Stimulated activated CD8-positive, alpha-beta memory T cell treated with anti-CD3 and anti-CD28 coated beads, Interleukin-7, amount 100 ng/mL, for 48 hours (primary cell): ENCODE data around the gene CCS.
A peak's percentile ranks its signal among the peaks of the same experiment; 100 is the strongest.
"Not testable (repeated sequence)": the region's sequence is repeated elsewhere in the genome, so short reads cannot be mapped to it uniquely, and the experiment has no call there.

Experiments
- DNase-seq, 2 donors: peaks; one replicate each; pipeline ENCODE4 v3.0.0-alpha.2; 2020; ENCODE audit warnings: low read depth in 1 of 2; ENCODE audit errors: extremely low read depth in 1 of 2

The CCS gene

DNA sequence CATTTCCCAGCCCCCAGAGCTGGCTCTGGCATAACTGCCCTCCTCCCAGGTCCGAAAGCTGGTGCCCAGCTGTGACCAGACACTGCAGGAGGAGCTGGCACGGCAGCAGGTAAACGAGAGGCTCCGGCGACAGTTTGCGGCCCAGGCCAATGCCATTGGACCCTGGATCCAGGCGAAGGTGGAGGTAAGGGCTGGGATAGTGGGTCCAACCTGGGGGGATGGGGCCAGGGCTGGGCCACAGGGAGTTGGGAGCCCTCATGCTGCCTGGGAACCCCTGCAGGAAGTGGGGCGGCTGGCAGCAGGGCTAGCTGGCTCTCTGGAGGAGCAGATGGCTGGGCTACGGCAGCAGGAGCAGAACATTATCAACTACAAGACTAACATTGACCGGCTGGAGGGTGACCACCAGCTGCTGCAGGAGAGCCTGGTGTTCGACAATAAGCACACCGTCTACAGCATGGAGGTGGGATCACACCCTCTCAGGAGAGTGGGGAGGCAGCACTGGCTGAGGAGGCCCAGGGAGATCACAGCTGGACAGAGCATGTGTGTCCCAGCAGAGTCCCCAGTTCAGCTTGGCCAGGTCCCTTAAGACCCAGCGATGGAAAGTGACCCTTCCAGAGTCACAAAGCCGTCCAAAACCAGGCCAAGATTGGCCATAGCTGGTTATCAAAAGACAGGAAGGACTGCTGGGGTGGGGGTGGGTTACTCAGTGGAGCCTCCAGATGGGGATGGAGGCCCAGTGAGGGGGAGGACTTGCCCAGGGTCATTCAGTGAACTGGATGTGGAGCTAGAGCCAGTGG, 31.6 kb upstream of the CCS start:
- no peak for DNase-seq

DNA sequence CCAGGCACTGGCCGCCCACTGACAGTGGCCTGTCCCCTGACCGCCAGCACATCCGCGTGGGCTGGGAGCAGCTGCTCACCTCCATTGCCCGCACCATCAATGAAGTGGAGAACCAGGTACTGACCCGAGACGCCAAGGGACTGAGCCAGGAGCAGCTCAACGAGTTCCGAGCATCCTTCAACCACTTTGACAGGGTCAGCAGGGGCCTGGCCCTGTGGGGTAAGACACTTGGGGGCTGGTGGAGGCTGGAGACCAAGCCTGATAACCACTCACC, 31.1 kb upstream of the CCS start:
- DNase-seq: no peak

DNA sequence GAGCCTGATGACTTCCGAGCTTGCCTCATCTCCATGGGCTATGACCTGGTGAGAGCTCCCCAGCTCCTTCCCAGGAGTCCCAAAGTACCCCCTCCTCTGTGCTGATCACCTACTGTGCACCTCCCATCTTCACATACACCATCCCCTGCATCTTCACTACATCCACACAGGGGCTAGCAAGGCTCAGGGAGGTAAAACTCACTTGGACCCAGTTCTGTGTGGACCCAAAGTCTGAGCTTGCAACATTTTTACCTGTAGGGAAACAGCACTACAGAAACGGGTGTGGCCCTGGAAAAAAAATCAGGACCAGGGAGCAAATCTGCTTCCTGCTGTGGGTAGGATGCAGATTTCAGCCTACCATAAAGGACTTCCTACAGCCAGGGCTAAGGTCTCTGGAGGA, 30.7 kb upstream of the CCS start:
- no peak for DNase-seq

DNA sequence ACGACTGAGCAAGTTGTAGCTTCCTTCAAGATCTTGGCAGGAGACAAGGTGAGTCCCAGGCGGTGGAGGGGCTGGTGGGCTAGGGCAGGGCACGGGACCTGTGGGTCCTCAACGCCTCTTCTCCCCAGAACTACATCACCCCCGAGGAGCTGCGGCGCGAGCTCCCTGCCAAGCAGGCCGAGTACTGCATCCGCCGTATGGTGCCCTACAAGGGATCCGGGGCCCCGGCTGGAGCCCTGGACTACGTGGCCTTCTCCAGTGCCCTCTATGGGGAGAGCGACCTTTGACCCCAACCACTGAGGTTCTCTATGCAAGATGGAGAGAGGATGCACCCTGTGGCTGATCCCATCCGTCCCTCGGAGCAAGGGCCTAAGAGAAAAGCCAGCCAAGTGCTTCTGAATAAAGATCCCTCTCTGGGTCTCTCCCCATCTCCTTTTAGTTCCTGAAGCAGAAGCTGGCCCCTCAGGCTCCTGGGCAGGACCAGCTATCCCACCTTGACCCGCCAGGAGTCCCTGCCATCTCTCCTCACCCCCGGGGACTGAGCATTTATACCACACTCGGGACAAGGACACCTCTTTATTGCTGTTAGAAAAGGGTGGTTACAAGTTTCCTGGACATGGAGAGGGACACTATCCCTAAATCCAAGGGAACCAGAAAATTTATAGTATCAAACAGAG, 29.9 kb upstream of the CCS start:
- no peak for DNase-seq

DNA sequence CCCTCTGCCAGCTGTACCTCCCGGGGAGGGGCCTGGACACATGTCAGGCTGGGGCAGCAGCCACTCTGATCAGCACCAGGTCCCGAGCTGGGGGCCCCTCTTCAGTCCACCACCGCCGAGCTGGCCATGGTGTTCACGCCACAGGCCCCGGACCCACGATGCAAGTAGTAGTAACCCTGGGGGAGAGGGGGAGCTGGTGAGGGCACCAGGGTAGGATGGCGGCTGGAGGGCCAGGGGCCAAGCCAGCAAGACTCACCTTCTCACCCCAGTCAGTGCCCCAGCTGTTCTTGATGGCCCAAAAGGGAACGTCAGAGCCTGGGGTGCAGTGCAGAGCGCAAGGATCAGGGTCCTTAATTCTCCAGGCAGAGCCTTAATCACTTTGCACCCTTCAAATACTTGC, 29.2 kb upstream of the CCS start:
- DNase-seq: no peak

DNA sequence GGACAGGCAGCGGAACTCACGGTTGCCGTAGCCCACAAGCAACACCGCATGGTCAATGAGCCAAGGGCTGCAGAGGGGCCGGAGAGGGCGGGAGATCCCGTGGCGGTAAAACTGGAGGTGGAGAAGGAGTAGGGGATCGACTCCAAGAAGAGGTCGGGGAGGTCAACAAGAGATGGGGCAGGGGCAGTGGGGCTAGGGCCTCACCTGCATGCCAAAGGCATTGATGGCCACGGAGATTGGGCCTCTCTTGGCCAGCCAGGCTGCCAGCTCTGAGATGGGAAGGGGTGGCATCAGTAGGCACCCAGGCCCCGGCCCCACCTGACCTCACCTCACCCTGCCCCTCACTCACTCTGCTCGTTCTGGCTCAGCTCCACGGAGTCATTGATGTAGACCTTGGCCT, 28.4 kb upstream of the CCS start:
- no peak for DNase-seq

DNA sequence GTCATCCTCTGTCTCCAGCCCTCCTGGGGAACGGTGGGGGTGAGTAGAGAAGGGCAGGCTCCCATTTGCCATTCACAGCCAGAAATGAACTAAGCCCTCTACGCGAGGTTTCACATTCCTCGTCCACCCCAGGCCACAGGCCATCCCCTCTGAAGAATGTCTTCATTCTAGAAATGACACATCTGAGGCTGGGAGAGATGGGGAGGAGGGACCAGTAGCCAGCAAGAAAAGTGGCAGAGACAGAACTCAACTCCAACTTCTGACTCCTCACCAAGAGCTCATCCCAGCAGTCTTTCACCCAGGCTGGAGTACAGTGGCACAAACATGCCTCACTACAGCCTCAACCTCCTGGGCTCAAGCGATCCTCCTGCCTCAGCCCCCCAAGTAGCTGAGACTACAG, 28.0 kb upstream of the CCS start:
- no peak for DNase-seq

DNA sequence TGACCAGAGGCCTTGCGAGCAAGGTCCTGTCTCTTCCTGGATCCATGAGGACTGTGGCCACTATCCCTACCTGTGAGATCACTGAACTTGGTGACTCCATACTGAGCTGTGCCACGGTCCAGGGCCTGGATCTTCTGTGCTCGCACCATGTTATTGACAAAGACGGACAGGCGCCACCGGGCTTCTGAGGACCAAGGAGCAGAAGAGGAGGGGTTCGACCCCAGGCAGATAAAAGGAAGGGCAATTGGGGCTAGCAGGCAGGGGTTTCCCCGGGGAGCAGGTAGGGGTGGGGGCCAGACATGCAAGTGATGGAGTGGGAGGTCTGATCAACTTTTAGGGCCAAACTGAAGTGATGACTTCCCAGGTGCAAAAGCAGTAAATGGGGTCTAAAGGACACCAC, 26.8 kb upstream of the CCS start:
- no peak for DNase-seq

DNA sequence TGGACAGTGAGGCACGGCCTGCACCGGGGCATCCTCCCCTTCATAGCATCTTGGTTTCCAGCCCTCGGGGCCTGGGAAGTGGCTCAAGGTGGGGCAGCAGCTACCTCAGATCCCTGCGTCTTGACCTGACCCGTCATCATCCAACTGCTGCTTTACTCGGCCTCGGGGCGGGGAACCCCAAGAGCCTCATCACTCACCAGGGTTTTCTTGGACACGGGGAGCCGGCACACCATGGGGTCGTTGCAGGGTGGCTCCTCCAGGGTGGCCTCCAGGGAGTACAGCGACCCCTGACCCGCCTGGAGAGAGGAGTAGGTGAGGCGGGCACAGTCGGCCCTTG, 25.2 kb upstream of the CCS start:
- DNase-seq: no peak

DNA sequence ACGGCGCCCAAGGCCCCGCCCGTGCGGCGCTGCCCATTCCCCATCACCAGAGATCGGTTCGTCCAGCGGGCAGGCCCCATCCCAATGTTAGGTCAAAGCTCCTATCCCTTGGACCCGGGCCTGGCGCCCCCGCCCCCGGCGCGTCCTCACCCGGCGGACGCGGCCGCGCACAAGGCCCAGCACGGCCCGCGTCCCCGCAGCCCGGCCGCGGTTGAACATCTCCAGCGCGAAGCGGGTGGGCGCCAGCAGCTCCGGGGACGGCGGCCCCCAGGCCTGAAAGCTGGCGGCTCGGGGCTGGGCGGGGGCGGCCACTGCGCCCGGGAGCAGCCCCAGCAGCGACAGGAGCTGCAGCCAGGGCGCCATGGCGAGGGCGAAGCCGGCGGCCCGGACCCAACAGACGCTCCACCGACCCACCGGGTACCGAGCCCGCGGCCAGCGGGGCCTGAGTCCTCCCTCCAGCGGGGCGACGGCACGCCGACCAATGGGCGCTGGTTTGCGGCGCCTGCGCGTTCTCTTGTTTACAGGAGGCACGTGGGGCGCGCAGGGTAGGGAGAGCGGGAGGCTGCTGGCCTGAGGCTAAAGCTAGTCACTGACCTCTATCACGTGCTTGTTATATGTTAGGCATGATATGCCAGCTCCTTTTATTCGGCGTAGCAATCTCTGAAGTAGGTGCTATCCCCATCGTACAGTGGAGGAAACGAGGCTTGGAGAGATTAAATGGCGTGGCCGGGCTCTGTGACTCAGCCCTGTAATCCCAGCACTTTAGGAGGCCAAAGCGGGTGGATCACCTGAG, 24.7 kb upstream of the CCS start, which contains the start of gene CTSF:
CTSF (minus strand) TSS at position 483 of the 793 bp plus-strand sequence; CDS start at position 363, 120 bp downstream.
- DNase-seq: peak in 1 of 2 donors; percentile 63

DNA sequence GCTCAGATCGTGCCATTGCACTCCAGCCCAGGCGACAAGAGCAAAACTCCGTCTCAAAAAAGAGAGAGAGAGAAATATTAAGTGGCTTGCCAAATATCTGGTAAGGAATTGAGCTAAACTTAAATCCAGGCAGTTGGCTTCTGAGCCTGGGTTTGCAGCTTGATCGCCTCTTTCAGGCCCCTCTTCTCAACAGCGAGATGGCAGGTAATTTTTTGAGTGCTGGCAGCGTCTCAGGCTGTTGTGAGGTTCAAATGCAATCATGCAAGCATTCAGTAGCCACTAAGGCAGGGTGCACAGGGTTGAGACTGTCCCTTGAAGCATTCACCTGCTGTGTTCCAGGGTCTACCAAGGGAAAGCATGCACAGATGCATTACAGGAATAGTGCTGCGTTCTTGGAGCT, 23.9 kb upstream of the CCS start:
- DNase-seq: no peak

DNA sequence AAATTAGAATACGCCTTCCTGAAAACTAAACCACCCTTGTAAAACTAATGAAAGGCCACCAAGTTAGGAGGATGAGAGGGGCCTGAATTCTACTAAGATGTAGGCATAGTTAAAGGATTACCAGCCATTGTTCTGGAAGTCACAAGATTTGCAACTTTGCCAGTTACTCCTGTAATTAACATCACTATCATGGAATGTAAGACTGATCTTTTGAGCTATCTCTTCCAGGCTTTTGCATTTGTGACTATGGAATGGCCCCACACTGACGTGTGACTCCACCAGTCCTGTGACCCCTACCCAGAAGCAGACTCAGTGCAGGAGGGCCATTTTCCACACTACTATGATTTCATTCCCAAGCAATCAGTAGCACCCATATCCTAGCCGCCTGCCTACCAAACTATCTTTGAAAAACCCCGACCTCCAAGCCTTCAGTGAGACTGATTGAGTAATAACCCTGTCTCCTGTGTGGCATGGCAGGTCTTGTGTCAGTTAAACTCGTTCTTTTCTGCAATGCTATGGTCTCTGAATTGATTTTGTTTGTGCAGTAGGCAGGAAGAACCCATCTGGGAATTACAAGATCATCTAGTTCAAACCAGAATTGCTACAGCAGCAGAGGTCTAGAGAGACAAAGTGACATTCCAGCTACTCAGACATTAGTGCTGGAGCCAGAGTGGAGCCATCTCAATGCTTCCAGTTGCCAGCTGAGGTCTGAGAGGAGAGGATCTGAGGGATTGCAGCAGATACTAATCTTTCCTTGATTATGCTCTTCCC, 22.7 kb upstream of the CCS start:
- DNase-seq: no peak

DNA sequence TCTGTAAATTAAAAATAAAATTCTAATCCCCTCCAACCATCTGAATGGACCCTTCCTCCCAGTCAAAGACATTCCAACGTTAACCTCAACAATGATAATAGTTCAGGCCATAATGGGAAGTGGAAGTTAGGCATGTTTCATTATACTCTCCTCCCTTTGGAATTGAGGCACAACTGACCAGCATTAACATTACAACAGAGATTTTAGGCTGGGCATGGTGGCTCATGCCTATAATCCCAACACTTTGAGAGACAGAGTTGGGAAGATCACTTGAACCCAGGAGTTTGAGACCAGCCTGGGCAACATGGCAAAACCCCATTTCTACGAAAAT, 22.2 kb upstream of the CCS start:
- DNase-seq: no peak

DNA sequence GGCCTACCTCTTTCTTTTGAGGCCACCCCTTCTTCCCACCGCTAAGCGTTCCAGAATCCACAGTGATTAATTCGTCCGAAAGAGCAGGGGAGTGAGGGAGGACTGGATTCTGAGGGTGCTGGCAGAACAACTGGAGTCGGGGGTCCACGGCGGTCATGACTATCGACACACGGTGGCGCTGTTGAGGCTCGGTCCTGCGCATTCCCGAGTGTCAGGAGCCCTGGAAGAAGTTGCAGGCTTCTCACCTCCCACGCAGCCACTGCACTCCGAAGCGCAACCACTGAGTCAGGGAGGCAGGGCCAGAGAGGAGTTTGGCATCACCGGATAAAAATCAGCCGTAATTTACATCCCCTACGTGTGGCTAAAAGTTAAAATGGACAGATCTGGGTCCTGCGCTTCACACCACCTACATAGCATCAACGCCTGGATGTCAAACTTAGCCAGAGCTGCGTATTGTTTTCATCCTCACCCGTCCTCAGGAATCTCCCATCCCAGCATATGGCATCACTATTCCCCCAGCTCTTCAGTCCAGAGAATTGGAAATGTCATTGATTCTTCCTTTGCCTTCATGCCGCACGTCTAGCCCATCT, 13.9 kb upstream of the CCS start:
- DNase-seq: peak; percentile 59 to 80

DNA sequence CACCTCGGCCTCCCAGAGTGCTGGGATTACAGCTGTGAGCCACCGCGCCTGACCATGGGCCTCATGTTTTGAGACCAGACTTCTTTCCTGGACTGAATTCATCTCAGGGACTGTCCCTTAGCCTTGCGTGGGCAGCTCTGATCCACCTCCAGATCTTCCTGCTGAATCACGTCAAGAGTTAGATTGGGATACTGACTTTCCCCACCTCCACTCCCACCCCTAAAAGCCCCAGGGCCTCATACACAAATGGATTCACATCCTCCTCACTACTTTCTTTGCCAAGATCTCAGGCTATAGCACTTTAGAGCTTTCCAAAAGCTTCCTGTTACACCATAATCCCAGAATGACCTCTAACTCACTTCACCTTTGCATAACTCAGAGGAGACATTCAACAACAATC, 12.2 kb upstream of the CCS start:
- no peak for DNase-seq

DNA sequence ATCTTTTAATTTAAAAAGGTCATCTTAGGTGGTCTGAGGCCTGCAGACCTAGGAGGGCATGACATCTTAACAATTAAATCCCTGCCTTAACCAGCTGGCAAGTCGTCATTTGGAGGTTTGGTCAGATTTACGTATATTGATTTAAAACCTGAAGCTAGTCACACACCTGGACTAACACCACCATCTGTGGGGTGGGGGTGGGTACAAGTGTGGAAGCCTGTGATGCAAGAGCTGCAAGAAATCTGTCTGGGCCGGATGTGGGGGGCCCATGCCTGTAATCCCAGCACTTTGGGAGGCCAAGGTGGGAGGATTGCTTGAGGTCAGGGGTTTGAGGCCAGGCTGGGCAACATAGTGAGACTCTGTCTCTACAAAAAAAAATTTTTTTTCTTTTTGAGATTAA, 11.7 kb upstream of the CCS start:
- DNase-seq: no peak

DNA sequence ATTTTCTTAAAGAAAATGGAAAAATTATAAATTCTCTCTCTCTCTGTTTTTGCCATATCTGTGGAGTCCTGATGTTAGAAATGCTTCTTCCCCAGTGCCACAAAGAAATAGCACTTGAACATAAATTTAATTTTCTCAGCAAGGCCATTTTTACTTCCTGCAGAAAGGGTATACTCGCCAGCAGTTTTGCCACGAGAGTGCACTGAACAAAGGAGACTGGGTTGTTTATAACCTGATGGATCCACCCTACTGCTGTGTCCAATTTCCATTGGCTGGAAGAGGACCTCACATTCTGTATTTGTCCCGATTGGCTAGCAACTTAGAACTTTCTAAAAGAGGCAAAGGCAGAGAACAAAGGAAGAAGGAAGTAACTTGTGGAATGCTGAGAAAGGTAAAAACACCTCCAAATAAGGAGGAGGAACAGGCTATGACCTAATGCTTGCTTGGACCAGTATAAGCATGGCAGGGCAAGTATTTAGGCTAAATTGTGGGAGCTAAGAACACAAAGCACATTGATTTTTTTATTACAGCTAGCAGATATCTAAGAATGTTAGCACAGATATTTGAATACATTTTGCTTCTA, 10.3 kb upstream of the CCS start:
- not testable (repeated sequence) for DNase-seq

DNA sequence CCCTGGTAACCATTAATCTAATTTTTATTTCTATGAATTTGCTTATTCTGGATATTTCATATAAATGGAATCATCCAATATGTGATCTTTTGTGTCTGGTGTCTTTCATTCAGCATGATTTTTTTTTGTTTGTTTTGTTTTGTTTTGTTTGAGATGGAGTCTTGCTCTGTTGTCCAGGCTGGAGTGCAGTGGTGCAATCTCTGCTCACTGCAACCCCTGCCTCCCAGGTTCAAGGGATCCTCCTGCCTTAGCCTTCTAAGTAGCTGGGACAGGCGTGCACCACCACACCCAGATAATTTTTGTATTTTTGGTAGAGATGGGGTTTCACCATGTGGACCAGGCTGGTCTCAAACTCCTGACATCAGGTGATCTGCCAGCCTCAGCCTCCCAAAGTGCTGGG, 7.5 kb upstream of the CCS start:
- not testable (repeated sequence) for DNase-seq

DNA sequence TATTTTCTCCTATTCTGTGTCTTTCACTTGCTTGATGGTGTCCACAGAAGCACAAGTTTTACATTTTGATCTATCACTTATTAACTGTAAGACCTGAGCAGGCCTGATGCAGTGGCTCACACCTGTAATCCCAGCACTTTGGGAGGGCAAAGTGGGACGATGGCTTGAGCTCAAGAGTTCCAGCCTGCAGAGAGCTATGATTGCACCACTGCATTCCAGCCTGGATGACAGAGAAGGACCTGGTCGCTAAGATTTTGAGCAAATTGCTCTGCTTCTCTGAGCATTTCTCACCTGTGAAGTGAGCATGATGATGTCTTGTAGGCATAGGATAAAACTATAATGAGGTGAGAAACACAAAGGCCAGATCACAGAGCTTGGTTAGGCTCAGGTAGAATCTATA, 6.8 kb upstream of the CCS start:
- no peak for DNase-seq

DNA sequence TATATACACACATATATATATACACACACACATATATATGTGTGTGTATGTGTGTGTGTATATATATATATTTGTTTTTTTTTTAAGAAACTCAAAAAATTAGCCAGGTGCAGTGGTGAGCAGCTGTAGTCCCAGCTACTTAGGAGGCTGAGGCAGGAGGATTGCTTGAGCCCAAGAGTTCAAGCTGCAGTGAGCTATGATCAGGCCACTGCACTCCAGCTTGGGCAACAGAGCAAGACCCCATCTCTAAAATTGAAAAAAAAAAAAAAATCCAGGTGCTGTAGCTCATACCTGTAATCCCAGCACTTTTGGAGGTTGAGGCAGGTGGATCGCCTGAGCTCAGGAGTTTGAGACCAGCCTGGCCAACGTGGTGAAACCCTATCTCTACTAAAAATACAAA, 3.7 kb upstream of the CCS start:
- not testable (repeated sequence) for DNase-seq
